Measurements from ENCODE around the gene TCF7L1.

The TCF7L1 gene

DNA sequence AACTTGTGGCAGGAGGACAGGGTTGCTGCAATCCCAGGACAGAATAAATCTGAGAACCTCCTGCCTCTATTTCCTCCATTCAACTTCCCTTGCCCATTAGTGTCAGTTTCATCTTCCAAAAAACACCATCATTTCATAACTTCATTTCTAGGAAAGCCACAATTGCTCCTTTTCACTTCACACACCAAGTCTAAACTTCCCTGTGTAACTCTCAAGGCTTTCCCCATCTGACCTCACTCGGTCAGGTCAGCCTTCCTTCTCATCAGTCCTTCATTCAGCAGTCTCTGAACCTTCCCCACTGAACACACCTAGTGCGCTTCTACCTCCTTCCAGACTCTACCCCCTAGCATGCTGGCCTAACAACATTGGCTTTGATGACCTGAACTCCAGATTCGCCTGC is 35.8 kb downstream of the TCF7L1 start:
- H3K27ac ChIP-seq = no peak overlapping the region
- H3K79me2 ChIP-seq = peaks cover 10% of the 10 kb centered on the region
- no peak overlapping the region for H3K9ac ChIP-seq
- no peak overlapping the region for H2AFZ ChIP-seq
- TF ChIP-seq, protein P1, sequence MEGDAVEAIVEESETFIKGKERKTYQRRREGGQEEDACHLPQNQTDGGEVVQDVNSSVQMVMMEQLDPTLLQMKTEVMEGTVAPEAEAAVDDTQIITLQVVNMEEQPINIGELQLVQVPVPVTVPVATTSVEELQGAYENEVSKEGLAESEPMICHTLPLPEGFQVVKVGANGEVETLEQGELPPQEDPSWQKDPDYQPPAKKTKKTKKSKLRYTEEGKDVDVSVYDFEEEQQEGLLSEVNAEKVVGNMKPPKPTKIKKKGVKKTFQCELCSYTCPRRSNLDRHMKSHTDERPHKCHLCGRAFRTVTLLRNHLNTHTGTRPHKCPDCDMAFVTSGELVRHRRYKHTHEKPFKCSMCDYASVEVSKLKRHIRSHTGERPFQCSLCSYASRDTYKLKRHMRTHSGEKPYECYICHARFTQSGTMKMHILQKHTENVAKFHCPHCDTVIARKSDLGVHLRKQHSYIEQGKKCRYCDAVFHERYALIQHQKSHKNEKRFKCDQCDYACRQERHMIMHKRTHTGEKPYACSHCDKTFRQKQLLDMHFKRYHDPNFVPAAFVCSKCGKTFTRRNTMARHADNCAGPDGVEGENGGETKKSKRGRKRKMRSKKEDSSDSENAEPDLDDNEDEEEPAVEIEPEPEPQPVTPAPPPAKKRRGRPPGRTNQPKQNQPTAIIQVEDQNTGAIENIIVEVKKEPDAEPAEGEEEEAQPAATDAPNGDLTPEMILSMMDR (IDR thresholded peaks at IDR 0.05) = no peak
- H3K4me3 ChIP-seq (ENCODE audit: low read depth, low read length) = no peak overlapping the region
- H3K4me1 ChIP-seq = peaks cover 13% of the 10 kb centered on the region
- H3K27me3 ChIP-seq (ENCODE audit: control insufficient read depth, insufficient read depth, low read length) = no peaks in the 10 kb centered on the region
- no peak overlapping the region for H3K4me2 ChIP-seq (ENCODE audit: low read length)
- H3K36me3 ChIP-seq (ENCODE audit: control insufficient read depth, insufficient read depth, low read length) = no peaks in the 10 kb centered on the region
- H3K9me3 ChIP-seq (ENCODE audit: control insufficient read depth, low read length) = no peaks in the 10 kb centered on the region

DNA sequence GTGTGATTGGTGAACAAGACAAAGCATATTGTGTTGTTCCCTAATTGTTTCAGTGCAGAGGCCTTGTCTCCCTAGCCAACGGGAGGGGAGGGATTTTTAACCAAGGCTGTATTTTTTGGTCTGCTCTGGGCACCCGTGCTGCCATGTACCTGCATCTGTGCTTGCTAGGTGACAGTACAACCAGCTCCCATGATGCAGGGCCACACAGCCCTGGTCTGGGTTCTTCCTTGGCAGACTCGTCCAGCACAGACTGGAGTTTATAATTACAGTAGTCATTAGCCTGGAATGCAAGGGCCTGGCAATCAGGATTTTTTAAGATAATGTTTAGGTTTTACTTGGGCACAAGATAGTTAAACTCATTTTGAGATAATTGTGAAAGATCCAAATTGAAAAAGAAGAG is 36.4 kb downstream of the TCF7L1 start:
- Histone ChIP-seq H3K9ac (no peak overlapping the region), H3K4me1 (peaks cover 16% of the 10 kb centered on the region), H2AFZ (peak overlapping the region; percentile 3), H3K27me3 (ENCODE audit: control insufficient read depth, insufficient read depth, low read length) (no peaks in the 10 kb centered on the region), H3K27ac (peak overlapping the region; percentile 27), H3K36me3 (ENCODE audit: control insufficient read depth, insufficient read depth, low read length) (no peaks in the 10 kb centered on the region), H3K4me2 (ENCODE audit: low read length) (no peak overlapping the region), H3K79me2 (peaks cover 9% of the 10 kb centered on the region), H3K9me3 (ENCODE audit: control insufficient read depth, low read length) (no peaks in the 10 kb centered on the region), H3K4me3 (ENCODE audit: low read depth, low read length) (no peak overlapping the region)
- TF ChIP-seq, protein P1 (IDR thresholded peaks at IDR 0.05) = no peak

DNA sequence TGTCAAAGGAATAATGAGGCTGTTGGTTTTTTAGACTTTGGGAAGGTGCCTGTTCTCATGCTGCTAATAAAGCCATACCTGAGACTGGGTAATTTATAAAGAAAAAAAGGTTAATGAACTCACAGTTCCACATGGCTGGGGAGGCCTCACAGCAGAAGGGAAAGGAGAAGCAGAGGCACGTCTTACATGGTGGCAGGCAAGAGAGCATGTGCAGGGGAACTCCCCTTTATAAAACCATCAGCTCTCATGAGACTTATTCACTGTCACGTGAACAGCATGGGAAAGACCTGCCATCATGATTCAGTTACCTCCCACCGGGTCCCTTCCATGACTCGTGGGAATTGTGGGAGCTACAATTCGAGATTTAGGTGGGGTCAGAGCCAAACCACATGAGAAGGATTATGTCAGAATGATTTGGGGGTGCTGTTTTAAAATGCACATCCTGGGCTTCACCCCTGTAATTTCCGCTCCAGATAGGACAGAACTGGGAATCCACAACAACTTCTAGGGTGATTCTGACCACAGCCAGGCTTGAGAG is 37.8 kb downstream of the TCF7L1 start:
- no peaks in the 10 kb centered on the region for H3K36me3 ChIP-seq (ENCODE audit: control insufficient read depth, insufficient read depth, low read length)
- H3K4me3 ChIP-seq (ENCODE audit: low read depth, low read length) = no peak overlapping the region
- H3K4me1 ChIP-seq = peaks cover 17% of the 10 kb centered on the region
- TF ChIP-seq, protein P1 (IDR thresholded peaks at IDR 0.05) = no peak
- no peak overlapping the region for H3K9ac ChIP-seq
- H3K79me2 ChIP-seq = peaks cover 9% of the 10 kb centered on the region
- H3K27ac ChIP-seq = no peak overlapping the region
- H3K9me3 ChIP-seq (ENCODE audit: control insufficient read depth, low read length) = no peaks in the 10 kb centered on the region
- no peak overlapping the region for H3K4me2 ChIP-seq (ENCODE audit: low read length)
- no peak overlapping the region for H2AFZ ChIP-seq
- no peaks in the 10 kb centered on the region for H3K27me3 ChIP-seq (ENCODE audit: control insufficient read depth, insufficient read depth, low read length)

- TF ChIP-seq, protein P1 (IDR thresholded peaks at IDR 0.05) = no peak
- no peaks in the 10 kb centered on the region for H3K36me3 ChIP-seq (ENCODE audit: control insufficient read depth, insufficient read depth, low read length)
- no peak overlapping the region for H3K4me3 ChIP-seq (ENCODE audit: low read depth, low read length)
- no peak overlapping the region for H3K27ac ChIP-seq
- no peaks in the 10 kb centered on the region for H3K9me3 ChIP-seq (ENCODE audit: control insufficient read depth, low read length)
- H3K9ac ChIP-seq = no peak overlapping the region
- no peak overlapping the region for H3K4me2 ChIP-seq (ENCODE audit: low read length)
- H2AFZ ChIP-seq = no peak overlapping the region
- H3K27me3 ChIP-seq (ENCODE audit: control insufficient read depth, insufficient read depth, low read length) = no peaks in the 10 kb centered on the region
- H3K4me1 ChIP-seq = peaks cover 23% of the 10 kb centered on the region
- H3K79me2 ChIP-seq = peaks cover 7% of the 10 kb centered on the region
Measured at GRCh38 chr2:85171916-85172315, 38.7 kb downstream of the TCF7L1 start.

DNA sequence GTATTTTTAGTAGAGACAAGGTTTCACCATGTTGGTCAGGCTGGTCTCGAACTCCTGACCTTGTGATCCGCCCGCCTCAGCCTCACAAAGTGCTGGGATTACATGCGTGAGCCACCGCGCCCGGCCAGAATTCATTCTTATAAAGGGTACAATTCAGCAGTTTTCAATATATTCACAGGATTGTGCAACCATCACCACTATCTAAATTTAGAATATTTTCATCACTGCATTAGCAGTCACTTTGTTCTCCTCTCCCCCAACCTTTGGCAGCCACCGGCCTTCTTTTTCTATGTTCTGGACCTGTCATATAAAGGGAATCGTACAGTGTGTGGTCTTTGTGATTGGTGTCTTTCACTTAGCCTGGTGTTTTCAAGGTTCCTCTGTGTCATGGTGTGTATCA is 40.7 kb downstream of the TCF7L1 start:
- Histone ChIP-seq H3K27ac (peak overlapping the region; percentile 89), H3K4me3 (ENCODE audit: low read depth, low read length) (no peak overlapping the region), H3K36me3 (ENCODE audit: control insufficient read depth, insufficient read depth, low read length) (no peaks in the 10 kb centered on the region), H3K27me3 (ENCODE audit: control insufficient read depth, insufficient read depth, low read length) (no peaks in the 10 kb centered on the region), H3K4me2 (ENCODE audit: low read length) (no peak overlapping the region), H3K9me3 (ENCODE audit: control insufficient read depth, low read length) (no peaks in the 10 kb centered on the region), H3K4me1 (peaks cover 36% of the 10 kb centered on the region), H3K9ac (no peak overlapping the region), H2AFZ (no peak overlapping the region), H3K79me2 (peaks cover 11% of the 10 kb centered on the region)
- TF ChIP-seq, protein P1 (IDR thresholded peaks at IDR 0.05) = no peak

All from parathyroid adenoma (tissue), 2 donors.